Fibroblast of skin of left quadriceps (primary cell): Measurements from ENCODE around the gene BLVRB.
"Not testable (repeated sequence)": the region's sequence is repeated elsewhere in the genome, so short reads cannot be mapped to it uniquely, and the experiment has no call there.

Experiments used
- DNase-seq, 2 experiments: peaks; one replicate each; pipeline ENCODE4 v3.0.0-alpha.2; 2013; ENCODE audit warnings: low read depth in 2 of 2

The BLVRB gene

GRCh38 chr19:40465557-40466218 lies at the start of gene BLVRB:
BLVRB (minus strand) TSS chr19:40465745; CDS start chr19:40465688, 57 bp downstream.
- peak; percentile 97 to 98 for DNase-seq

- no peak for DNase-seq
These were observed 48.3 kb upstream of the BLVRB start for GRCh38 chr19:40513741-40514315.

GRCh38 chr19:40513345-40513678 lies 47.8 kb upstream of the BLVRB start:
- no peak for DNase-seq

GRCh38 chr19:40512473-40513344 lies 47.2 kb upstream of the BLVRB start:
- DNase-seq, result no peak

- DNase-seq, result no peak
These were observed 46.5 kb upstream of the BLVRB start for GRCh38 chr19:40512110-40512472.

- no peak for DNase-seq
These were observed 45.9 kb upstream of the BLVRB start for GRCh38 chr19:40511487-40511886.

- no peak for DNase-seq
These were observed 45.1 kb upstream of the BLVRB start for GRCh38 chr19:40510526-40511115.

- DNase-seq, result no peak
These were observed 43.3 kb upstream of the BLVRB start for GRCh38 chr19:40508739-40509260.

- no peak for DNase-seq
These were observed 42.3 kb upstream of the BLVRB start for GRCh38 chr19:40507892-40508291.

GRCh38 chr19:40506099-40506498 lies 40.6 kb upstream of the BLVRB start:
- DNase-seq, result no peak

GRCh38 chr19:40503320-40503695 lies 37.8 kb upstream of the BLVRB start:
- no peak for DNase-seq

- DNase-seq, result no peak
These were observed 37.2 kb upstream of the BLVRB start for GRCh38 chr19:40502647-40503319.

GRCh38 chr19:40502081-40502480 lies 36.5 kb upstream of the BLVRB start:
- DNase-seq, result no peak

- no peak for DNase-seq
These were observed 36.1 kb upstream of the BLVRB start for GRCh38 chr19:40501599-40501998.

GRCh38 chr19:40500678-40501530 lies 35.4 kb upstream of the BLVRB start:
- DNase-seq, result not testable (repeated sequence)

- DNase-seq, result no peak
These were observed 33.8 kb upstream of the BLVRB start for GRCh38 chr19:40499320-40499719.

- no peak for DNase-seq
These were observed 31.7 kb upstream of the BLVRB start for GRCh38 chr19:40497214-40497613.

GRCh38 chr19:40494191-40494838 lies 28.8 kb upstream of the BLVRB start:
- DNase-seq, result no peak

- no peak for DNase-seq
These were observed 28.2 kb upstream of the BLVRB start for GRCh38 chr19:40493778-40494177.

- DNase-seq, result no peak
These were observed 26.7 kb upstream of the BLVRB start for GRCh38 chr19:40492274-40492673.
